Measurements from ENCODE around the gene GAPT. TPM values are rescaled to one million over a fixed set of nuclear protein-coding genes. Genes with fewer than 3 reads are reported as not detected.
A peak's percentile ranks its signal among the peaks of the same experiment; 100 is the strongest.

Gene GAPT
- total and polyA plus RNA-seq, 11 donors = 0.09 to 1.4 (median 0.39) TPM; not detected in 3

GRCh38 chr5:58498340-58498942, 7.2 kb downstream of the GAPT start:
- 4 to 16% (median 12%) methylated on average over 2 of the region's 2 CpGs for WGBS, 4 donors

GRCh38 chr5:58499231-58499630, 8.0 kb downstream of the GAPT start:
- Histone ChIP-seq H3K36me3 (no peaks in the 10 kb centered on the region), H3K9me3 (no peaks in the 10 kb centered on the region), H3K4me1 (peaks cover 0 to 14% (median 0%) of the 10 kb centered on the region in 12 donors), H3K27me3 (peaks cover 0 to 9% (median 0%) of the 10 kb centered on the region in 9 donors), H3K4me3 (no peak overlapping the region), H3K27ac (peak overlapping the region in 1 of 12 donors; percentile 18)
- TF ChIP-seq CTCF (IDR thresholded peaks at IDR 0.05) (no peak), POLR2A (IDR thresholded peaks at IDR 0.05) (no peak)
- DNase-seq (no peak), ATAC-seq (no peak)
- intact Hi-C loops (cut with DNase I) = loop anchor here in 9 of 10 donors (2.0 to 10.0 kb wide), 6 partner anchors 216 to 353 kb away; no protein-coding TSS in a partner anchor
- 58 to 64% (median 62%) methylated on average over 3 of the region's 3 CpGs for WGBS, 4 donors

More at GRCh38 chr5:58498340-58498942, 7.2 kb downstream of the GAPT start:
- ATAC-seq (peak in 1 of 4 donors; percentile 28), DNase-seq (peak in 1 of 5 donors; percentile 8)
- TF ChIP-seq POLR2A (IDR thresholded peaks at IDR 0.05) (no peak), CTCF (IDR thresholded peaks at IDR 0.05) (peak; percentile 45 to 81 (median 74))
- Histone ChIP-seq H3K27ac (no peak overlapping the region), H3K9me3 (no peaks in the 10 kb centered on the region), H3K4me3 (no peak overlapping the region), H3K4me1 (peaks cover 0 to 14% (median 0%) of the 10 kb centered on the region in 12 donors), H3K36me3 (no peaks in the 10 kb centered on the region), H3K27me3 (peaks cover 0 to 7% (median 0%) of the 10 kb centered on the region in 9 donors)
- intact Hi-C loops (cut with DNase I) = loop anchor here (1.0 to 10.0 kb wide), 7 partner anchors 216 to 354 kb away; no protein-coding TSS in a partner anchor

- TF ChIP-seq POLR2A (IDR thresholded peaks at IDR 0.05) = no peak
- no peak for TF ChIP-seq CTCF (IDR thresholded peaks at IDR 0.05)
- Histone ChIP-seq H3K4me3 (no peak overlapping the region), H3K27ac (peak overlapping the region in 1 of 12 donors; percentile 18), H3K4me1 (peaks cover 0 to 16% (median 0%) of the 10 kb centered on the region in 12 donors), H3K36me3 (no peaks in the 10 kb centered on the region), H3K9me3 (no peaks in the 10 kb centered on the region), H3K27me3 (peaks cover 0 to 10% (median 0%) of the 10 kb centered on the region in 9 donors)
- intact Hi-C loops (cut with DNase I) = loop anchor here in 9 of 10 donors (2.0 to 10.0 kb wide), 6 partner anchors 215 to 352 kb away; no protein-coding TSS in a partner anchor
- WGBS, 4 donors = 10 to 24% (median 14%) methylated on average over 2 of the region's 2 CpGs
- DNase-seq = no peak
- ATAC-seq = no peak
Measured at GRCh38 chr5:58499941-58500340, 8.7 kb downstream of the GAPT start.

- TF ChIP-seq POLR2A (IDR thresholded peaks at IDR 0.05) = no peak
- no peak for TF ChIP-seq CTCF (IDR thresholded peaks at IDR 0.05)
- Histone ChIP-seq H3K4me1 (peaks cover 0 to 25% (median 0%) of the 10 kb centered on the region in 12 donors), H3K27me3 (peaks cover 0 to 10% (median 0%) of the 10 kb centered on the region in 9 donors), H3K9me3 (no peaks in the 10 kb centered on the region), H3K4me3 (no peak overlapping the region), H3K36me3 (no peaks in the 10 kb centered on the region), H3K27ac (no peak overlapping the region)
- ATAC-seq (no peak), DNase-seq (no peak)
- 73 to 91% (median 85%) methylated on average over 2 of the region's 2 CpGs for WGBS, 4 donors
- intact Hi-C loops (cut with DNase I) = loop anchor here in 1 of 10 donors (10.0 kb wide), 1 partner anchor 213 kb away; no protein-coding TSS in a partner anchor
Measured at GRCh38 chr5:58501778-58502417, 10.7 kb downstream of the GAPT start.

Data from heart left ventricle (tissue), 16 donors.